ENCODE data around the gene CCDC144A.
"Not testable (repeated sequence)": the region's sequence is repeated elsewhere in the genome, so short reads cannot be mapped to it uniquely, and the experiment has no call there.

CCDC144A gene

GRCh38 chr17:16772394-16773145 is 82.5 kb downstream of the CCDC144A start:
- no CpG with 5 or more reads among the region's 4 CpGs for WGBS (ENCODE audit: extremely low coverage, insufficient coverage, insufficient read length)

GRCh38 chr17:16773146-16773522 is 83.1 kb downstream of the CCDC144A start:
- not testable (repeated sequence) for H3K27me3 ChIP-seq (ENCODE audit: insufficient read depth, low read length); DNase-seq; H4K12ac ChIP-seq (ENCODE audit: low read depth, low read length); H3K4me1 ChIP-seq (ENCODE audit: control insufficient read depth in 1 of 2, insufficient read depth in 2 of 2, low read length in 2 of 2); H2AK5ac ChIP-seq (ENCODE audit: low read length); H4K8ac ChIP-seq (ENCODE audit: low read depth, low read length); H3K79me2 ChIP-seq (ENCODE audit: control insufficient read depth, insufficient read depth, low read length, poor library complexity); H3K9ac ChIP-seq (ENCODE audit: low read length); H2BK120ac ChIP-seq (ENCODE audit: insufficient read depth, low read length, poor library complexity); H3K23ac ChIP-seq (ENCODE audit: low read length); H3K4me3 ChIP-seq (ENCODE audit: low read depth, low read length); H3K27ac ChIP-seq (ENCODE audit: low read depth, low read length); H2BK12ac ChIP-seq (ENCODE audit: low read length); H3K79me1 ChIP-seq (ENCODE audit: low read length); H2AFZ ChIP-seq (ENCODE audit: insufficient read depth, low read length, poor library complexity); H4K91ac ChIP-seq (ENCODE audit: low read depth, low read length); H2BK5ac ChIP-seq (ENCODE audit: low read depth, low read length, poor library complexity); H3K9me3 ChIP-seq (ENCODE audit: insufficient read depth, low read depth, low read length); H3K14ac ChIP-seq (ENCODE audit: low read length); H3K36me3 ChIP-seq (ENCODE audit: control insufficient read depth in 1 of 2, insufficient read depth in 2 of 2, low read length in 2 of 2); H3K4ac ChIP-seq (ENCODE audit: low read depth, low read length); H3K4me2 ChIP-seq (ENCODE audit: low read length); H3K18ac ChIP-seq (ENCODE audit: low read length)
- no CpG with 5 or more reads among the region's 2 CpGs for WGBS (ENCODE audit: extremely low coverage, insufficient coverage, insufficient read length)

More at GRCh38 chr17:16772394-16773145, 82.5 kb downstream of the CCDC144A start:
- not testable (repeated sequence) for H4K91ac ChIP-seq (ENCODE audit: low read depth, low read length); H2BK5ac ChIP-seq (ENCODE audit: low read depth, low read length, poor library complexity); H3K4me1 ChIP-seq (ENCODE audit: control insufficient read depth in 1 of 2, insufficient read depth in 2 of 2, low read length in 2 of 2); H3K4ac ChIP-seq (ENCODE audit: low read depth, low read length); H3K27ac ChIP-seq (ENCODE audit: low read depth, low read length); H4K12ac ChIP-seq (ENCODE audit: low read depth, low read length); H3K4me3 ChIP-seq (ENCODE audit: low read depth, low read length); H3K79me1 ChIP-seq (ENCODE audit: low read length); H2BK120ac ChIP-seq (ENCODE audit: insufficient read depth, low read length, poor library complexity); H3K14ac ChIP-seq (ENCODE audit: low read length); H3K23ac ChIP-seq (ENCODE audit: low read length); H3K4me2 ChIP-seq (ENCODE audit: low read length); H3K18ac ChIP-seq (ENCODE audit: low read length); H2BK12ac ChIP-seq (ENCODE audit: low read length); H3K9ac ChIP-seq (ENCODE audit: low read length); H3K79me2 ChIP-seq (ENCODE audit: control insufficient read depth, insufficient read depth, low read length, poor library complexity); H3K9me3 ChIP-seq (ENCODE audit: insufficient read depth, low read depth, low read length); H3K27me3 ChIP-seq (ENCODE audit: insufficient read depth, low read length); H3K36me3 ChIP-seq (ENCODE audit: control insufficient read depth in 1 of 2, insufficient read depth in 2 of 2, low read length in 2 of 2); H2AK5ac ChIP-seq (ENCODE audit: low read length); DNase-seq; H4K8ac ChIP-seq (ENCODE audit: low read depth, low read length); H2AFZ ChIP-seq (ENCODE audit: insufficient read depth, low read length, poor library complexity)

DNA sequence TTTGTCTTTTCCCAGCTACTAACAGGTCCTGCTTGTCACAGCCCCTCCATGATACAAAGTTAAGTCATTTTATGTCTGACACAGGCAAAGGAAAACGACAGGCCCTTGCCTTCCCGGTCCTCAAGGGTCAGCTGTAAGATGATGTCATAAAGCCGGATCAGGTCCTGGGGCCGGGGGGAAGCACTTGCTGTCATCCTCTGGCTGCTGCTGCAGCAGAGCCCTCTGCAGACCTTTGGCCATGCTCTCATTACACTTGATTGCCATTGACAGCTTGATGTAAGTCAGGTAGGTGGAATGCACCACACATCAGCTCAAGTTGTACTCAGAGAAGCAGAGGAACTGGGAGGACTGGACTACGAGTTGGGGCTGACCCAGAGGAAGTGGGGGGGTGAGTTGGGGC is 97.8 kb downstream of the CCDC144A start:
- not testable (repeated sequence) for H3K9ac ChIP-seq (ENCODE audit: low read length); H2BK12ac ChIP-seq (ENCODE audit: low read length)
- WGBS (ENCODE audit: extremely low coverage, insufficient coverage, insufficient read length): no CpG with 5 or more reads among the region's 5 CpGs

GRCh38 chr17:16788889-16789536 is 99.0 kb downstream of the CCDC144A start:
- no CpG with 5 or more reads among the region's 11 CpGs for WGBS (ENCODE audit: extremely low coverage, insufficient coverage, insufficient read length)
- H2AFZ ChIP-seq (ENCODE audit: insufficient read depth, low read length, poor library complexity); H2AK5ac ChIP-seq (ENCODE audit: low read length); H3K23ac ChIP-seq (ENCODE audit: low read length); H3K27ac ChIP-seq (ENCODE audit: low read depth, low read length); H4K12ac ChIP-seq (ENCODE audit: low read depth, low read length); H2BK5ac ChIP-seq (ENCODE audit: low read depth, low read length, poor library complexity); H3K4me3 ChIP-seq (ENCODE audit: low read depth, low read length); H3K4ac ChIP-seq (ENCODE audit: low read depth, low read length); H3K4me1 ChIP-seq (ENCODE audit: control insufficient read depth in 1 of 2, insufficient read depth in 2 of 2, low read length in 2 of 2); H3K79me2 ChIP-seq (ENCODE audit: control insufficient read depth, insufficient read depth, low read length, poor library complexity); H3K79me1 ChIP-seq (ENCODE audit: low read length); H4K91ac ChIP-seq (ENCODE audit: low read depth, low read length); DNase-seq; H3K27me3 ChIP-seq (ENCODE audit: insufficient read depth, low read length); H3K18ac ChIP-seq (ENCODE audit: low read length); H3K36me3 ChIP-seq (ENCODE audit: control insufficient read depth in 1 of 2, insufficient read depth in 2 of 2, low read length in 2 of 2); H2BK120ac ChIP-seq (ENCODE audit: insufficient read depth, low read length, poor library complexity); H3K9ac ChIP-seq (ENCODE audit: low read length); H3K14ac ChIP-seq (ENCODE audit: low read length); H4K8ac ChIP-seq (ENCODE audit: low read depth, low read length); H2BK12ac ChIP-seq (ENCODE audit: low read length); H3K9me3 ChIP-seq (ENCODE audit: insufficient read depth, low read depth, low read length); H3K4me2 ChIP-seq (ENCODE audit: low read length): not testable (repeated sequence)

More for the DNA sequence above, 97.8 kb downstream of the CCDC144A start:
- not testable (repeated sequence) for H2AK5ac ChIP-seq (ENCODE audit: low read length); H3K27ac ChIP-seq (ENCODE audit: low read depth, low read length); H3K4me3 ChIP-seq (ENCODE audit: low read depth, low read length); H2BK120ac ChIP-seq (ENCODE audit: insufficient read depth, low read length, poor library complexity); H3K79me1 ChIP-seq (ENCODE audit: low read length); H2AFZ ChIP-seq (ENCODE audit: insufficient read depth, low read length, poor library complexity); DNase-seq; H3K18ac ChIP-seq (ENCODE audit: low read length); H3K36me3 ChIP-seq (ENCODE audit: control insufficient read depth in 1 of 2, insufficient read depth in 2 of 2, low read length in 2 of 2); H3K27me3 ChIP-seq (ENCODE audit: insufficient read depth, low read length); H3K4ac ChIP-seq (ENCODE audit: low read depth, low read length); H3K79me2 ChIP-seq (ENCODE audit: control insufficient read depth, insufficient read depth, low read length, poor library complexity); H2BK5ac ChIP-seq (ENCODE audit: low read depth, low read length, poor library complexity); H3K9me3 ChIP-seq (ENCODE audit: insufficient read depth, low read depth, low read length); H4K12ac ChIP-seq (ENCODE audit: low read depth, low read length); H3K4me2 ChIP-seq (ENCODE audit: low read length); H3K23ac ChIP-seq (ENCODE audit: low read length); H3K14ac ChIP-seq (ENCODE audit: low read length); H3K4me1 ChIP-seq (ENCODE audit: control insufficient read depth in 1 of 2, insufficient read depth in 2 of 2, low read length in 2 of 2); H4K91ac ChIP-seq (ENCODE audit: low read depth, low read length); H4K8ac ChIP-seq (ENCODE audit: low read depth, low read length)
